Mucosa of descending colon (tissue), 3 donors: ENCODE data around the gene DYRK1A. TPM values are rescaled to one million over a fixed set of nuclear protein-coding genes. Genes with fewer than 3 reads are reported as not detected.

Experiments
- ATAC-seq: fragments of 200-7000 bp; cut with Tn5 transposase; one replicate; pipeline ENCODE4 v1.9.1; 2020; ENCODE audit warnings: mild to moderate bottlenecking, moderate library complexity
- DNase-seq, 3 donors: peaks; one replicate each; pipeline ENCODE4 v3.0.0-alpha.2; 2020
- H3K36me3 ChIP-seq: fragments of 200-600 bp; one replicate; pipeline ENCODE4 v1.8.0; 2021; ENCODE audit warnings: low read depth, mild to moderate bottlenecking
- H3K4me1 ChIP-seq: fragments of 200-600 bp; one replicate; pipeline ENCODE4 v1.8.0; 2021; ENCODE audit warnings: low read depth, mild to moderate bottlenecking
- H3K4me3 ChIP-seq: fragments of 200-600 bp; one replicate; pipeline ENCODE4 v1.8.0; 2021; ENCODE audit warnings: mild to moderate bottlenecking
- H3K9me3 ChIP-seq: fragments of 200-600 bp; one replicate; pipeline ENCODE4 v1.8.0; 2021; ENCODE audit warnings: mild to moderate bottlenecking
- CTCF ChIP-seq: fragments of 200-600 bp; IDR thresholded peaks from one replicate; pipeline ENCODE4 v1.8.0; 2022; ENCODE audit warnings: antibody characterized with exemption, mild to moderate bottlenecking
- intact Hi-C, 2 donors: fragments of 100-400 bp; cut with DNase I in 1 of 2; cut with micrococcal nuclease in 1 of 2; formaldehyde crosslinking; loops; one replicate each; pipeline versions ENCODE4 v1.11.0 to v1.11.1; 2022; cut with DNase I, micrococcal nuclease
- total RNA-seq, 3 donors: library from RNA; stranded (reverse); fragmentation: NEBNext Ultra II Directional in 2 of 3; extraction: Animal tissue kit (Norgen Biotek cat#: 25700) in 2 of 3; gene quantifications; one replicate each; pipeline versions ENCODE4 v1.2.1 to v1.2.4, GENCODE V29; 2021 to 2023
- donor health status: DM: no; HTN: no; CAD: no; lungs with moderate emphysema.
- donor health status: DM: no; HTN: no; CAD: no.
- donor health status: DM: no; HTN: yes; CAD: no.

The DYRK1A gene
- total RNA-seq, 3 donors from 2014 or later = 61.2 to 76.5 (median 72.7) TPM

DNA sequence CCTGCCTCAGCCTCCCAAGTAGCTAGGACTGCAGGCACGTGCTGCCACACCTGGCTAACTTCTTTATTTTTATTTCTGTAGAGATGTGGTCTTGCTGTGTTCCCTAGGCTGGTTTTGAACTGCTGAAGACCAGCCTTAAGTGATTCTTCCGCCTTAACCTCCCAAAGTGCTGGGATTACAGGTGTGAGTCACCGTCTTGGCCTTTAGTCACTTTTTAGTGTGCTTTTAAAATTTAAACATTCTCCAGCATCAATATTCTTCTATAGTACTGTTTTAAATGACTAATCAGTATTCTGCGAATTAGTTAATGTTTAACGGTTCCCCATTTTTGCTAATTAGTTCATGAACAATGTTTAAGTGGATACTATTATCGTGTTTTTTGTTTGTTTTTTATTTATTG, 60.6 kb downstream of the DYRK1A start:
- TF ChIP-seq CTCF = no peak
- intact Hi-C loops = no loop called here
- Histone ChIP-seq H3K4me3 (no peak overlapping the region), H3K36me3 (no peaks in the 10 kb centered on the region), H3K9me3 (no peaks in the 10 kb centered on the region), H3K4me1 (no peaks in the 10 kb centered on the region)
- ATAC-seq (no peak), DNase-seq (no peak)

GRCh38 chr21:37429356-37429755, 62.8 kb downstream of the DYRK1A start:
- Histone ChIP-seq H3K9me3 (no peaks in the 10 kb centered on the region), H3K4me3 (no peak overlapping the region), H3K36me3 (no peaks in the 10 kb centered on the region), H3K4me1 (no peaks in the 10 kb centered on the region)
- DNase-seq (no peak), ATAC-seq (no peak)
- TF ChIP-seq CTCF = no peak
- intact Hi-C loops = no loop called here

- intact Hi-C loops = no loop called here
- TF ChIP-seq CTCF = no peak
- DNase-seq (no peak), ATAC-seq (peak; percentile 47)
- Histone ChIP-seq H3K9me3 (no peaks in the 10 kb centered on the region), H3K4me1 (no peaks in the 10 kb centered on the region), H3K4me3 (no peak overlapping the region), H3K36me3 (no peaks in the 10 kb centered on the region)
These were observed 63.7 kb downstream of the DYRK1A start for GRCh38 chr21:37430184-37430821.

DNA sequence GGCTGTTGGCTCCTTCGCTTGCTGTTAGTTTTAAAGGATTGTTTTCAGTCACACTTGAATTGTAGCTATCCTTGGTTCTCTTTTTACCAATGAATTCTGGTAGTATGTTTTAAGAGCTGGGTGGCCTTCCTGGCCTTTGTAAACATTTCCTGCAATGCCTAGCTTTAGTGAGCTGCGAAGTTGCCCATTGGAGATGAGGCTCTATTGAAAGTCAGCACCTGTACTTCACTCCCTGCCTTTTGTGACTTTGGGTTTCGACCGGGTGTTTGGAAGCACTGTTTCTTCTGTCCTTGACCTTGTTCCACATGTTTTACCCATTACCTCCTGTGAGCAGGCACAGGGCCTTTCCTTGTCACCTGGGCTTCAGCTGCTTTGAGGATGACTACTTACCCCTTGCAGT, 64.7 kb downstream of the DYRK1A start:
- intact Hi-C loops = no loop called here
- Histone ChIP-seq H3K4me1 (no peaks in the 10 kb centered on the region), H3K4me3 (no peak overlapping the region), H3K9me3 (no peaks in the 10 kb centered on the region), H3K36me3 (no peaks in the 10 kb centered on the region)
- ATAC-seq (no peak), DNase-seq (no peak)
- TF ChIP-seq CTCF = no peak

- no peak for ATAC-seq
- H3K4me3 ChIP-seq = no peak overlapping the region
- peaks cover 8% of the 10 kb centered on the region for H3K4me1 ChIP-seq
- H3K36me3 ChIP-seq = no peaks in the 10 kb centered on the region
- TF ChIP-seq CTCF = no peak
- no peak for DNase-seq
- no peaks in the 10 kb centered on the region for H3K9me3 ChIP-seq
- intact Hi-C loops = no loop called here
These were observed 66.3 kb downstream of the DYRK1A start for GRCh38 chr21:37432710-37433455.
